ENCODE data around the gene ADRA2C.

ADRA2C gene

DNA sequence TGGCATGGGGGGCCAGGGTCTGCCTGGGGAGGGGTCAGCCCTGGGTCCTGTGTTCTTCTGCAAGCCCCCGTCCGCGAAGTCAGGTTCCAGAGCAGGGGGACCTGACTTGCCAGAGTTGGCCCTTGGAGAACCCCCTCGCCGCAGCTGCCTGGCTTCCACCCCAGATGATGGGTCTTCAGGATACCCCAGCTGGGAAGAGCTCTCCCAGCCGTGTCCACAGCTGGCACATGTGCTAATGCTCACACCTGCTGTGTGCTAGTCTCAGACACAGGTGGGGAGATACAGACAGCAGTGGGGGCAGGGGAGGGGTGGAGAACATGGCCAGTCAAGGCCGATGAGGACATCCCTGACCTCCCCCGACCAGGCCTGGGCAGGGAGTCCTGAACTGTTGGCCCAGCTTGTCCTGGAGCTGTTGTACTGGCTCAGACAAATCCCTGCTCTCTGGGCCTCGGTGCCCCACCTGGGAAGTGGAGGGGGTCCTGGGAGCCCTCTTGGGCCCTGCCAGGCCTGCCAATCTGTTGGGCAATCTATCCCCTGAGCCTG lies 3.5 kb downstream of the ADRA2C start:
- Histone ChIP-seq H3K9me3 (ENCODE audit: control insufficient read depth, low read length) (no peaks in the 10 kb centered on the region), H3K4me1 (ENCODE audit: control insufficient read depth, insufficient read depth, low read length, poor library complexity, severe bottlenecking) (no peaks in the 10 kb centered on the region), H3K27me3 (replicated peaks; ENCODE audit: control insufficient read depth, insufficient read depth, low read length, poor library complexity, severe bottlenecking) (no peaks in the 10 kb centered on the region), H3K36me3 (ENCODE audit: control insufficient read depth, insufficient read depth, low read length) (no peaks in the 10 kb centered on the region), H3K27ac (ENCODE audit: insufficient read depth, low read length, poor library complexity, severe bottlenecking) (no peak overlapping the region), H3K4me3 (ENCODE audit: insufficient read depth, low read depth, low read length, poor library complexity, severe bottlenecking) (no peak overlapping the region)
- no peak for DNase-seq

DNA sequence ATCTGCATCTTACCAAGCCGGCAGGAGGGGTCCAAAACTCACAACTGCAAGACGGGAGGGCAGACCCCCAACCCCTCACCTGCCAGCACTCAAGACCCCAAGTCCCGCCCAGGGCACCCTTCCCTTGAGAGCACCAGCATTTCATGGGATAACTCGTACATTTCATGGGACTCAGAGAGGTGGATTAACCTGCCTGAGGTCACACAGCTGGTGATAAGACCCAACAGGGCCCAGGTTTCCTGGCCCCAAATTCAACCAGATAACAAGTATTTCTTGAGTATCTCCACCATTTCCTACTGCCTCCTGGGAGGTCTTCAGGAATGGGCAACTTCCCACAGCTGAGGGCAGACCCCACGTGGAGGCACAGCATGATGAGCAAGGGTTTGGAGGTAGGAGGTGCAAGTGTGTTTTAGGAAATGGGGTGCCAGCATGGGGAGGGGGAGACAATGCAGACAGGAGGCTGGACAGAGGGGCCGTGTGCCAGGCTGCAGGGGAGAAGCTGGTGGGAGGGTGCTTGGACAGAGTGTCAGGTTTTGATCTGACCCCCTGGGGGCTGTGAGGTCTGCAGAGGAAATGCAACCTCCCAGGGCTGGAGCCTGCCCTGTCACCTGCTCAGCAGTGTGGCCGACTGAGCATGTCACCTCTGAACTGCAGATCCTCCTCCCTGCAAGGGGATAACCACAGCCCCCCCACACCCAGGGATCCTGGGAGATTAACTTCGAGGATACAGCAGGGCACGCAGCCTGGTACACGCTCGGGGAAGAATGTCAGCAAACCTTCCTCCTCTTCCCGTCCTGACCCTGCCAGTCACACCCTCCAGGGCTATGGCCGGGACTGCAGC lies 4.4 kb downstream of the ADRA2C start:
- H3K36me3 ChIP-seq (ENCODE audit: control insufficient read depth, insufficient read depth, low read length), result no peaks in the 10 kb centered on the region
- H3K4me3 ChIP-seq (ENCODE audit: insufficient read depth, low read depth, low read length, poor library complexity, severe bottlenecking), result no peak overlapping the region
- no peaks in the 10 kb centered on the region for H3K27me3 ChIP-seq (replicated peaks; ENCODE audit: control insufficient read depth, insufficient read depth, low read length, poor library complexity, severe bottlenecking)
- DNase-seq, result no peak
- no peaks in the 10 kb centered on the region for H3K9me3 ChIP-seq (ENCODE audit: control insufficient read depth, low read length)
- no peaks in the 10 kb centered on the region for H3K4me1 ChIP-seq (ENCODE audit: control insufficient read depth, insufficient read depth, low read length, poor library complexity, severe bottlenecking)
- H3K27ac ChIP-seq (ENCODE audit: insufficient read depth, low read length, poor library complexity, severe bottlenecking), result no peak overlapping the region

DNA sequence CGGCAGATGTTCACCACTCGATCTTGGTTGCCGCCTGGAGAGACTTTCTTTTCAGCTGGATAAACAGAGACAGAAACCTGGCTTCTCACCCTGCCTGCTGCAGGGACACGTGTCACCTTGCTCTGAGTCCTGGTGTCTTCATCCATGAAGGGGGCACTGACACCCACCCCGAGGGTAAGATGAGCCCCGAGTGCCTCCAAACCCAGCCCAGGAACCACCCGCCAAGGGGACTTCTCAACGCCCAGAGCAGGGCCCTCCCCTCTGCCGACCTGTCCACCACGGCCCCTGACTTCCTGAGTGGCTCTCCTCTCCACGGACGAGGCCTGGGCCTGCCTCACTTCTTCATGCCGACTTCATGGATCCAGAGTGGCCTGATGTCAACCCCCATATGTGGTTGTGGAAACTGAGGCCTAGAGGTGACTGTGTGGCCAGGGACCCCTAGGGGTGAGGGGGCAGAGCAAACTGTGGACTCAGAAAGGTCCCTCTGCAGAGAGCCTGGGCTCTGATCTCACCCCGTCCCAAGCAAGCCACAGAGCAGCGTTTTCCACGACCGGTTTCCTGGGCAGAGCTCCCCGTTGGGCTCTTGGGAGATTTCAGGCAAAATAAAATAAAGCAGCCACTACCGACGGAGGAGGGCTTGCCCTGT lies 5.1 kb downstream of the ADRA2C start:
- no peak overlapping the region for H3K4me3 ChIP-seq (ENCODE audit: insufficient read depth, low read depth, low read length, poor library complexity, severe bottlenecking)
- H3K4me1 ChIP-seq (ENCODE audit: control insufficient read depth, insufficient read depth, low read length, poor library complexity, severe bottlenecking), result no peaks in the 10 kb centered on the region
- H3K9me3 ChIP-seq (ENCODE audit: control insufficient read depth, low read length), result no peaks in the 10 kb centered on the region
- no peaks in the 10 kb centered on the region for H3K27me3 ChIP-seq (replicated peaks; ENCODE audit: control insufficient read depth, insufficient read depth, low read length, poor library complexity, severe bottlenecking)
- H3K36me3 ChIP-seq (ENCODE audit: control insufficient read depth, insufficient read depth, low read length), result no peaks in the 10 kb centered on the region
- no peak overlapping the region for H3K27ac ChIP-seq (ENCODE audit: insufficient read depth, low read length, poor library complexity, severe bottlenecking)
- no peak for DNase-seq

DNA sequence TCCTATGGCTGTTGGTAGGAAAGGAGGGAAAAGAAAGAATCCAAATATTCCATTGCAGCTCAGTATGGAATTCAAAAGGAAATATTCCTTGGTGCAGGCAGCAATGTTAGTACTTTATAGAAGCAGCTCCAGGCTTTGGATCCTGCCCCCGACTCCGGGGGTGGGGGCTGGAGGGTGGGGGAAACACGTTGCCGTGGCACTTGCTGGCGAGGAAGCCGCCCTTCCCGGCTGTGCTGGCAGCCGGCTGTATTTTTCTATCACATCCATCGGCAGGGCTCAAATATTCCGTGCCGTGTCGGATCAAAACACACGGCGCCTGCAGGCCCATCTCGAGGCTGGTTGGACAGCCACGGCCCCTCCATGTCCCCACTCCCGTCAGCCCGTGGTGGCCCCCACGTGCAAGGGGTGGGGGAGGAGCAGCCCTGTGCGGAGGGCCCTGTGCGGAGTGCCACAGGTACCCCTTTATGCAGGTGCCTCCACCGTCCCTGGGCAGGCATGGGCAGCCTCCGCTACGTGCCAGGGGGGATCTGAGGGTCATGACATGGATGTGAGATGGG lies 5.8 kb downstream of the ADRA2C start:
- H3K27ac ChIP-seq (ENCODE audit: insufficient read depth, low read length, poor library complexity, severe bottlenecking), result no peak overlapping the region
- no peaks in the 10 kb centered on the region for H3K9me3 ChIP-seq (ENCODE audit: control insufficient read depth, low read length)
- no peaks in the 10 kb centered on the region for H3K4me1 ChIP-seq (ENCODE audit: control insufficient read depth, insufficient read depth, low read length, poor library complexity, severe bottlenecking)
- DNase-seq, result no peak
- H3K4me3 ChIP-seq (ENCODE audit: insufficient read depth, low read depth, low read length, poor library complexity, severe bottlenecking), result no peak overlapping the region
- no peaks in the 10 kb centered on the region for H3K27me3 ChIP-seq (replicated peaks; ENCODE audit: control insufficient read depth, insufficient read depth, low read length, poor library complexity, severe bottlenecking)
- no peaks in the 10 kb centered on the region for H3K36me3 ChIP-seq (ENCODE audit: control insufficient read depth, insufficient read depth, low read length)

DNA sequence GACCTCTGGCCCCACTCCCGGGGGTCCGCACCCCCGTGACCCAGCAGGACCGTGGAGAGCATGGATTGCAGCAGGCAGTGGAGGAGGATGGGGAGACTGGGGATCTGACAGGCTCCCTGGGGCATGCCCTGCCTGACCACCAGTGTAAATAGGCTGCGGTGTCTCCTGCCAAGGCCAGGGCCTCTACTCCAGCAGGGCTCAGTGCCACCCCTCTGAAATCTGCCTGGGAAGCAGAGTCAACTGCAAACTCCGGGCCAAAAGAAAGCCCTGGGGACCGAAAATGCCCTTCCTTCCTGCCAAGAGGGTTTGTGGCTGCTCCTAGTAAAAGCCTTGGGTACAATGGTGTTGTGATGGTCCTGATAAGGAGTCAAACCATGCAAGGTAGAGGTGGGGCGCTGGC lies 6.4 kb downstream of the ADRA2C start:
- no peak overlapping the region for H3K4me3 ChIP-seq (ENCODE audit: insufficient read depth, low read depth, low read length, poor library complexity, severe bottlenecking)
- no peak overlapping the region for H3K27ac ChIP-seq (ENCODE audit: insufficient read depth, low read length, poor library complexity, severe bottlenecking)
- H3K36me3 ChIP-seq (ENCODE audit: control insufficient read depth, insufficient read depth, low read length), result no peaks in the 10 kb centered on the region
- H3K4me1 ChIP-seq (ENCODE audit: control insufficient read depth, insufficient read depth, low read length, poor library complexity, severe bottlenecking), result no peaks in the 10 kb centered on the region
- no peaks in the 10 kb centered on the region for H3K9me3 ChIP-seq (ENCODE audit: control insufficient read depth, low read length)
- no peaks in the 10 kb centered on the region for H3K27me3 ChIP-seq (replicated peaks; ENCODE audit: control insufficient read depth, insufficient read depth, low read length, poor library complexity, severe bottlenecking)
- no peak for DNase-seq

DNA sequence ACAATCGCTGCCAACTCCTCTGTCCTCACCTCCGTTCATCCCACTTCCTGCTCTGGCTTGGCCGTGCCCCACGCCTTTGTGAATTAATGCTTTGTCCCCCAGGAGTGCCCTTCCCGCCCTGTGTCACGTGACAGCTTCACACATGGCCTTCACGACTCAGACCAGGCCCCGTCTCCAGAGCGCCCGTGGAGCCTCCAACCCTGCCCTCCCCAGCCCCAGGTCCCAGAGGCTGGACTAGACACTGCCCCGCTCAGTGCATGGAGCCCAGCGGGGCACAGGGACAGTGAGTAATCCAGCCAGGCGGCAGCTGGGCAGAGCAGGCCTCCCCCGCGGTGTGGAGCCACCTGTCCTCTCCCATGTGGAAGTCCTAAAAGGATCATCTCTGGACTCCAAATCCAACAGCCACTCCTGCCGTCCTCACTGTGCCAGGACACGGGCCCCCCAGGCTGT lies 7.4 kb downstream of the ADRA2C start:
- DNase-seq, result no peak
- H3K4me3 ChIP-seq (ENCODE audit: insufficient read depth, low read depth, low read length, poor library complexity, severe bottlenecking), result no peak overlapping the region
- H3K9me3 ChIP-seq (ENCODE audit: control insufficient read depth, low read length), result no peaks in the 10 kb centered on the region
- no peaks in the 10 kb centered on the region for H3K4me1 ChIP-seq (ENCODE audit: control insufficient read depth, insufficient read depth, low read length, poor library complexity, severe bottlenecking)
- H3K27me3 ChIP-seq (replicated peaks; ENCODE audit: control insufficient read depth, insufficient read depth, low read length, poor library complexity, severe bottlenecking), result no peaks in the 10 kb centered on the region
- no peak overlapping the region for H3K27ac ChIP-seq (ENCODE audit: insufficient read depth, low read length, poor library complexity, severe bottlenecking)
- no peaks in the 10 kb centered on the region for H3K36me3 ChIP-seq (ENCODE audit: control insufficient read depth, insufficient read depth, low read length)

DNA sequence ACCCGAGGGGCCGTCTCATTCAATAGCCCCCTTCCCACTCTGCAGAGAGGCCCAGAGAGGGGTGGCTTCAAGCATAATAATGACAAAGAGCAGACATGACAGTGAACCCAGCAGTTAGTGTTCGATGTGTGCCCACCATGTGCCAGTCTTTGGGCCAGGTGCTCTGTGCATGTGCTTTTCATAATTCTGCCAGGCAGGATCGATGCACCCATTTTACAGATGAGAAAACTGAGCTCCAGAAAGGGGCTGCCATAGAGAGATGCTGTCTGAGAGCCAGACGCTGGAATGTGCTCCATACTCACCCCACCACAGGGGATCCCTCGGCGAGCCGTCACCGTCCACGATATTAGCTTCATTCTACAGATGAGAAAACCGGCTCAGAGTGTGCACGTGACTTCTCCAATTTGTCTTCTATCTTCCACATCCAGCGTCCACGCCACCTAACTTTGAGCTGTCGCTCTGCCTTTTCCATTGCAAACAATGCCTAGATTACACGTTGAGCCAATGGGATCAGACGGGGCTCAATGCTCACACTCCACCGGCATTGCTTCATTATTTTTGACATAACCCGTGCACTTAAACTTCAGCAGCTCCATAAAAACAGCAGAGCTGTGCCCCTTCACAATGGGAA lies 8.2 kb downstream of the ADRA2C start:
- Histone ChIP-seq H3K36me3 (ENCODE audit: control insufficient read depth, insufficient read depth, low read length) (no peaks in the 10 kb centered on the region), H3K27ac (ENCODE audit: insufficient read depth, low read length, poor library complexity, severe bottlenecking) (no peak overlapping the region), H3K4me3 (ENCODE audit: insufficient read depth, low read depth, low read length, poor library complexity, severe bottlenecking) (no peak overlapping the region), H3K9me3 (ENCODE audit: control insufficient read depth, low read length) (no peaks in the 10 kb centered on the region), H3K27me3 (replicated peaks; ENCODE audit: control insufficient read depth, insufficient read depth, low read length, poor library complexity, severe bottlenecking) (no peaks in the 10 kb centered on the region), H3K4me1 (ENCODE audit: control insufficient read depth, insufficient read depth, low read length, poor library complexity, severe bottlenecking) (no peaks in the 10 kb centered on the region)
- DNase-seq, result no peak

DNA sequence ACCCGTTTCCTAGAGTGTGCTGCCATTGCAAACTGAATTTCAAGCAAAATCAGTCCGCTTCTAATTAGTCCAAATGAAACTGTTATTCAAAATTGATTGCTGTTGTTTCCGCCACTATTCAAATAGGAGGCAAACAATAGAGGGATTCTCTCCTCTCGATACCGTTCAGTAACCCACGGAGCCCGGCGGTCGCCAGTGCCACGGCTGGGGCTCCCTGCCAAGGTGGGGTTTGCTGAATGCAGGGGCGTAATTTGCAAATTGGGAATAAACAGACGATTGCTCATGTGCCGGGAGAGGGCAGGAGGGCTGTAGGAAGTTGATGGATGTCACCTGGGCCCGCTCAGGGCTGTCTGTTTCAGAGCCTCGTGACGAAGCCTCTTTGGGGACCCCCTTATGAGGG lies 8.8 kb downstream of the ADRA2C start:
- DNase-seq, result no peak
- Histone ChIP-seq H3K9me3 (ENCODE audit: control insufficient read depth, low read length) (no peaks in the 10 kb centered on the region), H3K4me3 (ENCODE audit: insufficient read depth, low read depth, low read length, poor library complexity, severe bottlenecking) (no peak overlapping the region), H3K4me1 (ENCODE audit: control insufficient read depth, insufficient read depth, low read length, poor library complexity, severe bottlenecking) (no peaks in the 10 kb centered on the region), H3K27me3 (replicated peaks; ENCODE audit: control insufficient read depth, insufficient read depth, low read length, poor library complexity, severe bottlenecking) (no peaks in the 10 kb centered on the region), H3K27ac (ENCODE audit: insufficient read depth, low read length, poor library complexity, severe bottlenecking) (no peak overlapping the region), H3K36me3 (ENCODE audit: control insufficient read depth, insufficient read depth, low read length) (no peaks in the 10 kb centered on the region)

DNA sequence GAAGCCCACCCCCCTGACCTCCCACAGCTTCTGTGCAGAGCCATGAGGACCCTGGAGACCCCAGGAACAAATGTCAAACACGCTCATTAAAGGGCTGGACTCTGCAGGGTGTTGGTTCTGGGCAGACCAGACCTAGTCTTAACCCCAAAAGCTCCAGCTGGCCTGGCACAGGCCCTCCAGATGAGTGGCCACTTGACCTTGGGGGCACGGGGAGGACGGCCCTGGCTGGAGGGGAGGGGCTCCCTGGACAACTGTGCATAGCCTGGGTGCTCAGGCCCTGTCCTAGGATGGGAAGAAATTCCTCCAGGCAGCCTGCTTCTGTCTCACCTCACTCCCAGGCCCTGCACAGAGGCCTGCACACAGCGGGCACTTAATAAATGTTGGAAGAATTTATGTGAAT lies 9.4 kb downstream of the ADRA2C start:
- no peaks in the 10 kb centered on the region for H3K4me1 ChIP-seq (ENCODE audit: control insufficient read depth, insufficient read depth, low read length, poor library complexity, severe bottlenecking)
- no peak overlapping the region for H3K27ac ChIP-seq (ENCODE audit: insufficient read depth, low read length, poor library complexity, severe bottlenecking)
- H3K9me3 ChIP-seq (ENCODE audit: control insufficient read depth, low read length), result no peaks in the 10 kb centered on the region
- no peaks in the 10 kb centered on the region for H3K36me3 ChIP-seq (ENCODE audit: control insufficient read depth, insufficient read depth, low read length)
- no peaks in the 10 kb centered on the region for H3K27me3 ChIP-seq (replicated peaks; ENCODE audit: control insufficient read depth, insufficient read depth, low read length, poor library complexity, severe bottlenecking)
- no peak for DNase-seq
- H3K4me3 ChIP-seq (ENCODE audit: insufficient read depth, low read depth, low read length, poor library complexity, severe bottlenecking), result no peak overlapping the region

All from effector memory CD4-positive, alpha-beta T cell (primary cell).